A204.1 (cell line): Measurements from ENCODE around the gene MYOF.

ENCODE experiments used
- FAIRE-seq: peaks from 2 replicates; lab custom pipeline; 2012; peaks lifted over from hg19 to GRCh38; lab: Jason Lieb, UNC

Gene MYOF

DNA sequence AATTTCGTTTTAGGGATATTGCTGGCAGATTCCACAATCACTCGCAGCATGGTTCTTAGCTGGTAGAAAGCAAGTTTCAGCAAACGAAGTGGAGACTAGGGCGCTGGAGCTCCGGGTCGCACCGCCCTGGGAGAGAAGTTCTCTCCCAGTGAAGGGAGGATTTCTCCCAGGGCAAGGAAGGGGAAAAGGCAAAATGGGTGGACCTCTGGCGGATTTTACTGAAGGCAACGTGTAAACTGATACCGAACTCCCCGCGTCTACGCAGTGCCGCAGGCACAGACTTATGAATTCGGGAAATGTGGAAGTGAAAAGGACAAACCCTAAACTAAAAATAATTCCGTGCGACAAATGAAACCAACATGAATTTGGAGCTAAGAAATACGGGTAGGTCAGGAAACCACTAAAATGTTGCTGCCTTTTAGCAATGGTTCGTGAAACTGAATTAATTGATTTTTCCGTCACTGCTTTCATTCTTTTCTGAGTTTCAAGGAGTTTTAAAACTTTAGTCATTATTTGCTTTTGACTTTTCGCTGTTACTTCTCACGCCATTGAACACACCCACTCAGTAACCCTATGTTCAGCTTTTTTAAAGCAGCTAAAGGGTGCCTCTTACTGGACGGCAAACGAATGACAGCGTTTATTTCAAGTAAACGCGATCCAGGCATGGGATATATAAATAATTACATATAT, at the start of gene MYOF:
Gene MYOF, minus strand, starts transcription at position 190 of the 690 bp plus-strand sequence. Its CDS starts 140 bp downstream, at position 50.
- peak; percentile 91 for FAIRE-seq

- no peak for FAIRE-seq
Measured at GRCh38 chr10:93518531-93518930, 36.4 kb upstream of the MYOF start.

- no peak for FAIRE-seq
Measured at GRCh38 chr10:93516006-93516380, 33.9 kb upstream of the MYOF start.

- no peak for FAIRE-seq
Measured at GRCh38 chr10:93515071-93516005, 33.2 kb upstream of the MYOF start.

GRCh38 chr10:93514521-93514920, 32.4 kb upstream of the MYOF start:
- FAIRE-seq = no peak

- no peak for FAIRE-seq
Measured at GRCh38 chr10:93513091-93513490, 31.0 kb upstream of the MYOF start.

GRCh38 chr10:93512565-93512964, 30.4 kb upstream of the MYOF start:
- no peak for FAIRE-seq

GRCh38 chr10:93509816-93510215, 27.7 kb upstream of the MYOF start:
- FAIRE-seq = no peak

GRCh38 chr10:93505075-93505474, 22.9 kb upstream of the MYOF start:
- FAIRE-seq = no peak

DNA sequence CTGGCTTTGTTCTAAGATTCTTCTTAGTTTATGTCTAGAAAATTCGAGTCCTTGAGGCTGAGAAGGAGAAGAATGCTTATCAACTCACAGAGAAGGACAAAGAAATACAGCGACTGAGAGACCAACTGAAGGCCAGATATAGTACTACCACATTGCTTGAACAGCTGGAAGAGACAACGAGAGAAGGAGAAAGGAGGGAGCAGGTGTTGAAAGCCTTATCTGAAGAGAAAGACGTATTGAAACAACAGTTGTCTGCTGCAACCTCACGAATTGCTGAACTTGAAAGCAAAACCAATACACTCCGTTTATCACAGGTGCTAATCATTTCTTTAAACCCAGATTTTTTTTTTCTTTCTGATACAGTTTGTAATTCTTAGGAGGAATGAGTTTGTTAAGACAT, 20.9 kb upstream of the MYOF start:
- FAIRE-seq = no peak

DNA sequence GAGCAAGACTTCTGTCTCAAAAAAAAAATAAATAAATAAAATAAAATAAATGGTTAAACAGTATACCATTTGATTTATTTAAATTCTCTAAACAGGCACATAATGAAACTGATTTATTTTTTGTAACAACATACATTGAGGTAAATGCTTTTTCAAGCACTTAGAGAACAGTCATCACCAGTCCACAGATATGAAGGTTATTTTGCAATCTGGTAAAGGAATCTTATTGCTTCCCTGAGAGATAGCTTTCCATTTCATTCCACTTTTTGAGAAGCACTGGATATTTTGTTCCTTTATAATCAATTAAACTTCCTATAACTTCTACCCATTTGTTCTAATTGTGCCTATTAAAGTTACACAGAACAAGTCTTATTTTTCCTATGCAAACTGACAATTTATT, 19.5 kb upstream of the MYOF start:
- FAIRE-seq = no peak

GRCh38 chr10:93498166-93498565, 16.0 kb upstream of the MYOF start:
- FAIRE-seq = no peak

DNA sequence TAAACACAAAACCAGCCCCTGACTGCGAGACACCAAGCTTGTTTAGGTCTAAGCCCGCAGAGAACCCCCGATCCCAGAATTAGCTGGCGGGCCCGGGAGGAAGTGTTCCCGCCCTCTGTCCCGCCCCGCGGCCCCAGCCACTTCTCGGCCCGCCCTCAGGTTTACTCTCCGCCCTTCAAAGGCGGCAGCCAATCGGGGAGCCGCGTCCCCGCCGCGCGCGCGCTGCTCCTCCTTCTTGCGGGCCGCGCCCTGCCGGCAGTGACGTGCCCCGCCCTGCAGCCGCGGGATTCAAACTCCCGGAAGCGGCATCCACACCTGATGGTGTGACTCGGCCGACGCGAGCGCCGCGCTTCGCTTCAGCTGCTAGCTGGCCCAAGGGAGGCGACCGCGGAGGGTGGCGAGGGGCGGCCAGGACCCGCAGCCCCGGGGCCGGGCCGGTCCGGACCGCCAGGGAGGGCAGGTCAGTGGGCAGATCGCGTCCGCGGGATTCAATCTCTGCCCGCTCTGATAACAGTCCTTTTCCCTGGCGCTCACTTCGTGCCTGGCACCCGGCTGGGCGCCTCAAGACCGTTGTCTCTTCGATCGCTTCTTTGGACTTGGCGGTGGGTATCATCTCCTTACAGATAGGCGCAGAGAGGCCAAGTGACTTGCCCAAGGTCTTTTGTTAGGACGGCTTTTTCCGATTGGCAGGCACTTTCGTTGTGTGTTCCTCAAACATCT, 14.3 kb upstream of the MYOF start, which contains the start of gene CEP55:
Gene CEP55, plus strand, starts transcription at position 291 of the 720 bp plus-strand sequence. CDS start 3,440 bp downstream, outside the sequence.
- peak; percentile 53 for FAIRE-seq

DNA sequence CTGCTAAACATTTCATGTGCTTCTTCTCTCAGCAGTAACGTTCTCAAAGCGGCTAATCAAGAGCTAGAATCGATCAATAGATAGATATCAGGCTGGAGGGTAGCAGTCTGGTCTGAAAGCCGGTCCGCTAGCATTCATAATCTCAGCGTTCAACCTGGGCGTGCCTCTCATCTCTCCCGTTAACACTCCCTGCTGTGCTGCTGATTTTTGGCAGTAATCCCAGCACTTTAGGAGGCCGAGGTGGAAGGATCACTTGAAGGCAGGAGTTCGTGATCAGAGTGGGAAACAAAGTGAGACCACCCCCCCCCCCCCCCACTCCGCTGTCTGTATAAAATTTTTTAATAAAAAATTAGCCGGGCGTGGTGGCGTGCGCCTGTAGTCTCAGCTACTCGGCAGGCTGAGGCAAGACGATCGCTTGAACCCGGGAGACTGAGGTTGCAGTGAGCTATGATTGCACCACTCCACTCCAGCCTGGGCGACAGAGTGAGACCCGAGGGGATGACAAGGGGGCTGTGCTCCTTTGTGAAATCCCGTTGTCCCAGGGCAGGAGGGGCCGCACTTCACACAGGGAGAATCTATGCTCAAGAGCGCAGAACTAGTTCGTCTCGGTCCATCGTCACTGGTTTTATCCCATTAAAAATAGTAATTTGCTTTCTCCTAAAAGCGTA, 13.7 kb upstream of the MYOF start:
- FAIRE-seq = no peak

DNA sequence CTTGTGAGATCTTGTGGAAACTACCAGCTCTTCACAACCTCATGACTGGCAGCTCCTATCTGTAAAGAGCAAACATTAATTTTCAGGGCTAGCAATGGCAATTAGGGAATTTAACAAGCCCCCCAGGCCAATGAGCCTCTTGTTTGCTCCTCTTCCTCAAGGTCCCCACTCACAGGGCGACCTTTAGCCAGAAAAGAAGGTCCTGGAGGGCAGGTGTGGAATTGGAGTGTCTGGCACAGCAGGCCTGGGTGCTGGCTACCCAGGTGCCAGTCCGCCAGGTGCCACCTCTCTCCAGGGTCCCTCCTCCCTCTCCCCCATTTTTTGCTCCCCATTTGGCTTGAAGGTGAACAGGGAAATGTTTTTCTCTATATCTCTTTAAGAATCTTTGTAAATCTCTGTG, 12.4 kb upstream of the MYOF start:
- no peak for FAIRE-seq

DNA sequence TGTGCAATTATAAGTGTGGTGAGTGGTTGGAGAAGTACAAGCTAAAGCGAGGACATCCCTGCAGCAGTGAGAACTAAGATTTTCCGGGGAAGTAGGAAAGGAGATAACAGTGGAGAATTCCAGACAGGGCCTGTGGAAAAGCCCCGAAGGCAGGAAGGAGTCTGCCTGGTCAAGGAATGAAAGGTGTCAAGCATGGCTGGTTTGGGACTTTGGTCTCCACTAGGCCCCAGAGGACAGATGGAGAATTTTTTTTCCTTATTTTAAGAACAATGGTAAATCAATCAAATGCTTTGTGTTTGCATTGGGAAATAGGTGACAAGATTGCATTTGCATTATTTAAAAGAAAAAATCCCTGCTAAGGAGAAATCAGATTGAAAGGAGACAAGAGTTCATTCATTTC, 11.0 kb upstream of the MYOF start:
- no peak for FAIRE-seq

DNA sequence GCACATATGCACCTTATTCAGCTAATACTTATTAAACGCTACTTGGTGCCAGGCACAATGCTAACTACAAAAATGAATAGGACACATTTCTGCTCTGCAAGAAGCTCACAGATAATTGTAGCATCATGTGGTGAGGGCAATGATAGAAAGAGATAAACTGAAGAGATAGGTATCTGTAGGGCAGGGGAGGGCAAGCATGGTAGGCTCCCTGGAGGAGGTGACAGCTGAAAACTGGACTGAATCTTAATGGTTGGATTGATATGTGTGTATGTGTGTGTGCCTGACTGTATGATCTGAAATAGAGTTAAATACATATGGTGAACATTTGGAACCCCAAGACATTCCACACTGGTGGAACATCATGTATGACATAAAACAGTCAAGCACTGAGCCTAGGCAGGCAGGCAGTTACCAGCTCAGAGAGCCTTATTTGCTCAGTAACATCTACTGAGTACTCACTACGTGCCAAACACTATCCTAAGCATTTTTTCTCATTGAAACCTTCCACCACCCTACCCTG, 9.5 kb upstream of the MYOF start:
- FAIRE-seq = no peak

DNA sequence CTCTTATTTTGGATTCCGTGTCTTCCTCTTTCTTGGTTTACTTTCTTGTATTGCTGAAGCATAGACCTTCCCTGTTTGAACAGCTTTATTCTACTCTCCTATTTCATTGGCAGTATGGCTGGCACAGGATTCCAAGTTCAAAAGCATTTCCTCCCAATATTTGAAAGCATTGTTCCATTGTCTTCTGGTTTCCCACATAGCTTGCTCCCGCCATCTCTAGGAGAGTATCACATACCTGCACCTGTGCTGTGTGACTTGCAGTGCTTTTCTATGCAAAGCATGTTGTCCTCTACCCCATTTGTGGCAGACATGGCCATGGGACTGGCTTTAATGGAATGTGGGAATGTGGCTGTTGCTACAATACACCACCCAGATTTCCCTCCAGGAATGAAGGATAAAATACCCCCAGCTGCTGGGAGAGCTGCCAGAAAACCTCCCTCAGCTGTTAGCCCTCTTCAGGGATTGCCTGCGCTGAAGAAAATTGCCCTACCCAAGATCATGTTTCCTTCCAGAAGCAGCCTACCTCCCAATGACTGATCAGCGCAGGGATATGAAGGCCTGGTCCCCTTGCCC, 6.9 kb upstream of the MYOF start:
- FAIRE-seq = no peak

DNA sequence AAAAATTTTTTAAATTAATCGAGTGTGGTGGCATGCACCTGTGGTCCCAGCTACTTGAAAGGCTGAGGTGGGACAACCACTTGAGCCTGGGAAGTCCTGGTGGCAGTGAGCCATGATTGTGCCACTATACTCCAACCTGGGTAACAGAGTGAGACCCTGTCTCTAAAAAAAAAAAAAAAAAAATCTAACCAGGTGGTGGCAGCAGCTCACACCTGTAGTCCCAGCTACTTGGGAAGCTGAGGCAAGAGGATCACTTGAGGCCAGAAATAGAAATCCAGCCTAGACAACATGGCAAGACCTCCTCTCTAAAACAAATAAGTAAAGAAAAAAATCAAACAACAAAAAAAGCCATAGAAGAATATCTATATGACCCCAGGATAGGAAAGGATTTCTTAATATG, 3.6 kb upstream of the MYOF start:
- FAIRE-seq = no peak

DNA sequence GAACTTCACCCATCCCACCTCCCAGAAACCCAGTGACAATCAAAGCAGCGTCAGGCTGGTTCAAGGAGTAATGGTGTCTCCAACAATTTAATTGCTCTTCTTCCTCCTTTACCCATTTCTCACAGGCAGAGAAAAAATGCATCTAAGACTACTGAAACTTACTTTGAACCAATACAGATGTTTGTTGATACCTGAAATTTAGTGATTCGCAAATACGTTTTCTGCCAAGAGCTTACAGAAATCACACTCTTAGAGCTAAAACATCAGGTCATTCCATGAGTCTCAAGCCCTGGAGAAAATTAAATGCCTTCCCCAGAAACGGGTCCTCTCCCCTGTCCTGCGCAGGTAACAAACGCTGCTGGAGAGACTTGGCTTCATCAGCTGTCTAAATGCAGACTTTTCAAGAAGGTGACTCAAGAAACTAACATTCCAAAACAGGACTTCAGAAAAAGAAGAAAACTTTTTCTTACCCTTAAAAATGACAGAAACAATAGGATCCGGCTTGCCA, 443 bp downstream of the MYOF start:
- FAIRE-seq = no peak

GRCh38 chr10:93478873-93479272, 3.3 kb downstream of the MYOF start:
- no peak for FAIRE-seq
